Activated CD4-positive, alpha-beta T cell treated with anti-CD3 and anti-CD28 coated beads, Interleukin-2, amount 10 ng/mL, durations not matched to agents 7 days and 5 days (primary cell): ENCODE measurements around the gene MICAL2. TPM values are rescaled to one million over a fixed set of nuclear protein-coding genes. Genes with fewer than 3 reads are reported as not detected.
A peak's percentile ranks its signal among the peaks of the same experiment; 100 is the strongest.

ENCODE experiments used
- CTCF ChIA-PET: fragments of 350-600 bp; sonication (Branson Sonifier 250); formaldehyde crosslinking; loops from one replicate; lab custom pipeline; 2021; ENCODE audit warnings: antibody characterized with exemption; lab: Charles Lee
- POLR2A ChIA-PET: fragments of 350-600 bp; sonication (Branson Sonifier 250); formaldehyde crosslinking; loops from one replicate; lab custom pipeline; 2021; ENCODE audit warnings: antibody characterized with exemption; lab: Charles Lee
- DNase-seq: peaks from one replicate; pipeline ENCODE4 v3.0.0-alpha.2; 2020
- H3K27ac Mint-ChIP-seq: one replicate; pipeline ENCODE4 v1.8.0; 2021; ENCODE audit warnings: mild to moderate bottlenecking, moderate library complexity, mixed read lengths
- H3K27me3 Mint-ChIP-seq: one replicate; pipeline ENCODE4 v1.8.0; 2021; ENCODE audit warnings: mixed read lengths
- H3K36me3 Mint-ChIP-seq: one replicate; pipeline ENCODE4 v1.8.0; 2021; ENCODE audit warnings: low read depth, mixed read lengths
- H3K4me1 Mint-ChIP-seq: one replicate; pipeline ENCODE4 v1.8.0; 2021; ENCODE audit warnings: mixed read lengths
- H3K4me3 Mint-ChIP-seq: one replicate; pipeline ENCODE4 v1.8.0; 2021; ENCODE audit warnings: mild to moderate bottlenecking, moderate library complexity, mixed read lengths
- H3K9me3 Mint-ChIP-seq: one replicate; pipeline ENCODE4 v1.8.0; 2021; ENCODE audit warnings: mixed read lengths
- total RNA-seq, 2 experiments: library from RNA; stranded (reverse); gene quantifications; one replicate each; pipeline ENCODE4 v1.2.3, GENCODE V29; 2021

MICAL2 gene
- total RNA-seq, 2 experiments from 2014 or later: 45.5 to 47.3 TPM

DNA sequence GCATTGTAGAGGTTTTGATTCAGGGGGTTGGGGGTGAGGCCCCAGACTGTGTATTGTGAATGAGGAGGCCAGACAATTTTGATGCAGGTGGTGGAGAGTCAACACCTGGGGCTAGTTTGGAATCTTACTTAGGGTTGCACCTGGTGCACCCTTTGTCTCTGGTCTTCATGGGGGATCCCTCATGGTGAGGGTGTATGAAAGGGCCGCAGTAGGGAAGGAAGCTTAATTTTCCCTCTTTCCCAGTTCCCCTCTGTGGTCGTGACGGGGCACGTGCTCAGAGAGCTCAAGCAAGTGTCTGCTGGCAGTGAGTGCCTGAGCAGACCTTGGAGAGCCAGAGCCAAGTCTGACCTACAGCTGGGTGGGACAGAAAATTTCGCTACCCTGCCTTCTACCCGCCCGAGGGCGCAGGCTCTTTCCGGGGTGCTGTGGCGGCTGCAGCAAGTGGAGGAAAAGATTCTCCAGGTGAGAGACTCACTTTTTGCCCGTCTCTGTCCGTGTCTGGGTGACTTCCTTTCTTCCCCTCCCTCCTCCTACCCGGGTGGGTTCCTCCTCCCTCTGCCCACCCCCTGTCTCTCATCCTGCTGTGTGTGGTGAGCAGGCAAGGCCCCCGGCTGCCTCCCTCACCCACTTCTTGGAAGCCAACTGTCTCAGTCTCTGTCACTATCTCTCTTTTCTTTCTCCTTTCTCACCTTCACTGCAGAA, 131.7 kb downstream of the MICAL2 start:
- Mint-ChIP-seq H3K9me3 (no peaks in the 10 kb centered on the region), H3K4me1 (peaks cover 37% of the 10 kb centered on the region), H3K27ac (peak overlapping the region; percentile 82), H3K4me3 (peak overlapping the region; percentile 8), H3K36me3 (peaks cover 19% of the 10 kb centered on the region), H3K27me3 (no peaks in the 10 kb centered on the region)
- DNase-seq: peak; percentile 24
- ChIA-PET CTCF (interaction anchor here (1.0 to 1.2 kb wide), 2 partner anchors 47 to 155 kb away, joined by 3 read pairs; no protein-coding TSS in a partner anchor), POLR2A (no interaction called here)

- H3K4me3 Mint-ChIP-seq: no peak overlapping the region
- H3K4me1 Mint-ChIP-seq: peaks cover 36% of the 10 kb centered on the region
- POLR2A ChIA-PET: no interaction called here
- no peaks in the 10 kb centered on the region for H3K9me3 Mint-ChIP-seq
- DNase-seq: no peak
- peaks cover 19% of the 10 kb centered on the region for H3K36me3 Mint-ChIP-seq
- H3K27me3 Mint-ChIP-seq: no peaks in the 10 kb centered on the region
- H3K27ac Mint-ChIP-seq: peak overlapping the region; percentile 82
- CTCF ChIA-PET: interaction anchor here (0.9 to 1.0 kb wide), 2 partner anchors 44 to 156 kb away, joined by 3 read pairs; no protein-coding TSS in a partner anchor
Measured at GRCh38 chr11:12242966-12243365, 132.6 kb downstream of the MICAL2 start.

DNA sequence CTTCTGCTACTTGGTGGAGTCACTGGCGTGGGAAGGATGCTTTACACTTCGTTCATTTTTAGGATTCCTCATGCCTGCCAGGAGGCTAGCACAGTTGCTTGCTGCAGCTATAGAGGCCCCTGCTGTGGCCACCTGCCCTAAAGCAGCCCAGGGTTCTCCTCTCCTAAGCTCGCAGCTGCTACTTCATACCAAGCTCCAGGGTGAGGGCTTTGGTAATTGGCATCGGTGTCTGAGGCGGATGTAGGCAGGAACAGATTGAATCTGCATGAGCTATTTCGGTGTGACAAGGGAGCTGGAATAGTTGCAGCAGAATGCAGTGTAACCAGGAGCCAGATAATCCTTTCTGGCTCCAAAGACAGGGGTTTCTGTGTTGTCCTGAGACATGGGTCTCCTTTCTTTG, 133.1 kb downstream of the MICAL2 start:
- H3K9me3 Mint-ChIP-seq: no peaks in the 10 kb centered on the region
- H3K4me1 Mint-ChIP-seq: peaks cover 33% of the 10 kb centered on the region
- POLR2A ChIA-PET: no interaction called here
- peaks cover 19% of the 10 kb centered on the region for H3K36me3 Mint-ChIP-seq
- H3K27ac Mint-ChIP-seq: peak overlapping the region; percentile 42
- no peaks in the 10 kb centered on the region for H3K27me3 Mint-ChIP-seq
- no peak for DNase-seq
- no peak overlapping the region for H3K4me3 Mint-ChIP-seq
- CTCF ChIA-PET: interaction anchor here (0.9 to 2.1 kb wide), 3 partner anchors 37 to 156 kb away, joined by 3 to 5 read pairs (median 3); no protein-coding TSS in a partner anchor

GRCh38 chr11:12243911-12244550, 133.6 kb downstream of the MICAL2 start:
- Mint-ChIP-seq H3K27me3 (no peaks in the 10 kb centered on the region), H3K4me1 (peaks cover 33% of the 10 kb centered on the region), H3K27ac (no peak overlapping the region), H3K4me3 (no peak overlapping the region), H3K36me3 (peaks cover 19% of the 10 kb centered on the region), H3K9me3 (no peaks in the 10 kb centered on the region)
- ChIA-PET POLR2A (no interaction called here), CTCF (interaction anchor here (0.9 to 2.1 kb wide), 3 partner anchors 8 to 43 kb away, joined by 3 to 5 read pairs (median 3); no protein-coding TSS in a partner anchor)
- DNase-seq: no peak

GRCh38 chr11:12245091-12245490, 134.7 kb downstream of the MICAL2 start:
- Mint-ChIP-seq H3K4me3 (no peak overlapping the region), H3K4me1 (peaks cover 32% of the 10 kb centered on the region), H3K36me3 (peaks cover 18% of the 10 kb centered on the region), H3K27ac (no peak overlapping the region), H3K27me3 (no peaks in the 10 kb centered on the region), H3K9me3 (no peaks in the 10 kb centered on the region)
- ChIA-PET CTCF (interaction anchor here (0.6 to 2.1 kb wide), 4 partner anchors 8 to 37 kb away, joined by 3 to 5 read pairs (median 3); no protein-coding TSS in a partner anchor), POLR2A (no interaction called here)
- no peak for DNase-seq

GRCh38 chr11:12245549-12246016, 135.2 kb downstream of the MICAL2 start:
- Mint-ChIP-seq H3K9me3 (no peaks in the 10 kb centered on the region), H3K36me3 (peaks cover 18% of the 10 kb centered on the region), H3K4me1 (peaks cover 32% of the 10 kb centered on the region), H3K27me3 (no peaks in the 10 kb centered on the region), H3K4me3 (no peak overlapping the region), H3K27ac (no peak overlapping the region)
- ChIA-PET CTCF (interaction anchor here (0.6 to 2.1 kb wide), 6 partner anchors 8 to 37 kb away, joined by 3 to 7 read pairs (median 4); no protein-coding TSS in a partner anchor), POLR2A (no interaction called here)
- no peak for DNase-seq

- peaks cover 27% of the 10 kb centered on the region for H3K4me1 Mint-ChIP-seq
- no peaks in the 10 kb centered on the region for H3K9me3 Mint-ChIP-seq
- POLR2A ChIA-PET: no interaction called here
- no peak for DNase-seq
- H3K36me3 Mint-ChIP-seq: peaks cover 14% of the 10 kb centered on the region
- no peak overlapping the region for H3K4me3 Mint-ChIP-seq
- no peak overlapping the region for H3K27ac Mint-ChIP-seq
- H3K27me3 Mint-ChIP-seq: no peaks in the 10 kb centered on the region
- CTCF ChIA-PET: interaction anchor here (1.0 to 1.8 kb wide), 5 partner anchors 8 to 141 kb away, joined by 3 to 7 read pairs (median 4); no protein-coding TSS in a partner anchor
Measured at GRCh38 chr11:12246147-12246546, 135.8 kb downstream of the MICAL2 start.

- POLR2A ChIA-PET: no interaction called here
Measured at GRCh38 chr11:12246989-12247388, 136.6 kb downstream of the MICAL2 start.

DNA sequence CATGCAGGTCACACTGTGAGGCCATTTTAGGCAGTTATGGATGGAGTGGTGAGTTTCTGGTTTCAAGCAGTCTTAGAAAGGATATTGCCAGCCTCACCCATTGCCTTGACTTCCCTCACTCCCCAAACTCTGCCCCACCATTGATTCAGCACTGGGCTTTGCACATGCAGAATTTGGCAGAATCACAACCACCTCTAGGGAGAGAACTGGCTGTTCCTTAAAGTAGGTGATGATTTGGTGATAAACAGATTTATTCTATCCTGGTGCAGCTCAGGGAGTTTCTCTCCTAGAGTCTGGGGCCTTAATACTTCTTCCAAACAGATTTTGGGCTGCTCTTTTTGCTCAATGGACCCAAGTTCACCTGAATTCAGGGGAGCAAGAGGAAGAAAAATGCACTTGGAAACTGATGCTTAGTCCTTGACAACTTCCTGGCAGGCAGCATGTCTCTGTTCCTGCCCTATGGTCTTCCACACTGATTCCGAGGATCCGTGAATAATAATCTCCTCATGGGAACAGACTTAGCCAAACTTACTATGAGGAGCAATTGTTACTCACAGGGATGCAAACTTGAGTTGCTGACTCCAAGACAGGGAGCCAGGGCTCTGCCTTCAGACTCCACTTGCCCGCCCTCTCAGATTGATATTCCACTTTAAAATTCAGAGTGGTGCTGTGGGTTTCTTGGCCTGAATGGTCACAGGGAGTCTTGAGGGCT, 137.3 kb downstream of the MICAL2 start:
- Mint-ChIP-seq H3K4me1 (peaks cover 12% of the 10 kb centered on the region), H3K4me3 (no peak overlapping the region), H3K27me3 (no peaks in the 10 kb centered on the region), H3K27ac (no peak overlapping the region), H3K36me3 (peaks cover 3% of the 10 kb centered on the region), H3K9me3 (no peaks in the 10 kb centered on the region)
- DNase-seq: no peak
- ChIA-PET POLR2A (interaction anchor here (0.5 to 0.6 kb wide), 2 partner anchors 51 to 1740 kb away, joined by 3 to 5 read pairs; no protein-coding TSS in a partner anchor), CTCF (interaction anchor here (0.7 to 1.6 kb wide), 2 partner anchors 15 to 160 kb away, joined by 3 to 4 read pairs; no protein-coding TSS in a partner anchor)

More at GRCh38 chr11:12246989-12247388, 136.6 kb downstream of the MICAL2 start:
- no peak overlapping the region for H3K4me3 Mint-ChIP-seq
- no peaks in the 10 kb centered on the region for H3K9me3 Mint-ChIP-seq
- DNase-seq: no peak
- CTCF ChIA-PET: interaction anchor here (1.0 to 1.8 kb wide), 4 partner anchors 9 to 142 kb away, joined by 3 to 7 read pairs (median 4); no protein-coding TSS in a partner anchor
- H3K36me3 Mint-ChIP-seq: peaks cover 8% of the 10 kb centered on the region
- H3K27me3 Mint-ChIP-seq: no peaks in the 10 kb centered on the region
- no peak overlapping the region for H3K27ac Mint-ChIP-seq
- H3K4me1 Mint-ChIP-seq: peaks cover 19% of the 10 kb centered on the region

DNA sequence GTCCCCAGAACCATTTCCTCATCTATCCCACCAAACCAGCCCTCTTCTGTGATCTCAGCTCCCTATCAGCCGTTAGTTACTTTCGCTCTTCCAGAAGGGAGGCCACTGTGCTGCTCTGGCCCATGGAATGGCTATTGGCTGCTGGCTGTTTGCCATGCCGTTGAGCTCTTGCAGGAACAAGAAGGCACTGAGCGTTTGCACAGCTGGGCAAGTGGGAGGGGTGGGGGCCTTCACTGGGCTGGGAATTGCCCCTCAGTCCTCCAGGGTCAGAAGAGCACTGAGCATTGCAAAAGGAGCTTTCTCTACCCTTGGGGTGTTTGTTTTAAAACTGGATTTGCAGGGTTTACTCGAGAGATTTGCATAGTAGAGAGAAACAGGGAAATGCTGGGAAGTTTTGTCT, 137.9 kb downstream of the MICAL2 start:
- Mint-ChIP-seq H3K27ac (no peak overlapping the region), H3K4me1 (peaks cover 5% of the 10 kb centered on the region), H3K9me3 (no peaks in the 10 kb centered on the region), H3K27me3 (no peaks in the 10 kb centered on the region), H3K36me3 (peaks cover 2% of the 10 kb centered on the region), H3K4me3 (no peak overlapping the region)
- CTCF ChIA-PET: interaction anchor here (0.7 to 1.6 kb wide), 5 partner anchors 8 to 186 kb away, joined by 3 to 8 read pairs (median 3); no protein-coding TSS in a partner anchor
- DNase-seq: no peak
- POLR2A ChIA-PET: interaction anchor here (0.6 kb wide), 1 partner anchor 1740 kb away, joined by 5 read pairs; no protein-coding TSS in a partner anchor

- Mint-ChIP-seq H3K27me3 (no peaks in the 10 kb centered on the region), H3K36me3 (peaks cover 2% of the 10 kb centered on the region), H3K4me3 (no peak overlapping the region), H3K4me1 (no peaks in the 10 kb centered on the region), H3K9me3 (no peaks in the 10 kb centered on the region), H3K27ac (no peak overlapping the region)
- no peak for DNase-seq
- CTCF ChIA-PET: interaction anchor here (1.0 to 1.6 kb wide), 5 partner anchors 8 to 187 kb away, joined by 3 to 8 read pairs (median 3); no protein-coding TSS in a partner anchor
- POLR2A ChIA-PET: no interaction called here
Measured at GRCh38 chr11:12249590-12250260, 139.3 kb downstream of the MICAL2 start.
